KBM-7 (cell line): ENCODE measurements around the gene LHX1.

Experiments used
- DNase-seq: peaks from one replicate; pipeline ENCODE4 v3.0.0-alpha.2; 2015
- in situ Hi-C: fragments of 300-500 bp; cut with MboI; formaldehyde crosslinking; loops from 2 replicates; pipeline ENCODE4 v1.14.3; 2020; ENCODE audit warnings: low sequenced_read_pairs, low pct_unique_long_range_greater_than_20kb, mixed read lengths

The LHX1 gene

DNA sequence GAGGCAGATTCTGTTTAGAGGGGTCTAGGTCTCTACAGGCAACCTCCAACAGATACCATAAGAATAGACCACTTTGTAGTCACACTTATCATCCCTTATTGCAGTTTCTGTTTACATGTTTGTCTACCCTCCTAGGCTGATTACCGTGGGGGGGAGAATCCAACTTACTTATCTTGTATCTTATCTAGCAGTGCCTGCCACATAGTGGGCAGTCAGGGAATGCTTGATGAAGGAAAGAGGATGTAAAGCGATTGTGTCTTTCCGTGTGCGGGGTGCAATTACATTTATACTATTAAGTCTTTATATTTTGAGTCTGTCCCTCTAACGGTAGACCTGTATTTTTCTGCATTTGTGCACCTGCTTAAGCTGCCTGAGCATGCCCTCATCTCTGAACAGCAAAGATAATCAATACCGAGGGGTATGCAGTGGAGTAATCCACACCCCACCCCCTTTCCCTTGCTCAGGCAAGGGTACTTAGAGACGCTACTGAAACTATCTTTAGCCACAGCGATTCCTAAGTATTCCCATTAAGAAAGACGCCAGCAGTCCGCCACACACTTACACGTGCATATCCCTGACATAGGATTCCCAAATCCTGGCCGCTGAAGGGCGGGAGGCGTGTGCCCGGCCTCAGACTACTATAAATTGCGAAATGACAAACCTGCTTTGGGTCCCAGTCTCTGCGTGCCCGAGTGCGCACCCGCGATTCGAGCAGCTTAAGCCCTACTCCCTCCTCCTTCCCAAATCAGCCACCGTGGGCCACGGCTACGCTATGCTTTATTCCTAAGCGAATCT, 10.8 kb downstream of the LHX1 start:
- DNase-seq = peak; percentile 11
- in situ Hi-C loops = no loop called here

DNA sequence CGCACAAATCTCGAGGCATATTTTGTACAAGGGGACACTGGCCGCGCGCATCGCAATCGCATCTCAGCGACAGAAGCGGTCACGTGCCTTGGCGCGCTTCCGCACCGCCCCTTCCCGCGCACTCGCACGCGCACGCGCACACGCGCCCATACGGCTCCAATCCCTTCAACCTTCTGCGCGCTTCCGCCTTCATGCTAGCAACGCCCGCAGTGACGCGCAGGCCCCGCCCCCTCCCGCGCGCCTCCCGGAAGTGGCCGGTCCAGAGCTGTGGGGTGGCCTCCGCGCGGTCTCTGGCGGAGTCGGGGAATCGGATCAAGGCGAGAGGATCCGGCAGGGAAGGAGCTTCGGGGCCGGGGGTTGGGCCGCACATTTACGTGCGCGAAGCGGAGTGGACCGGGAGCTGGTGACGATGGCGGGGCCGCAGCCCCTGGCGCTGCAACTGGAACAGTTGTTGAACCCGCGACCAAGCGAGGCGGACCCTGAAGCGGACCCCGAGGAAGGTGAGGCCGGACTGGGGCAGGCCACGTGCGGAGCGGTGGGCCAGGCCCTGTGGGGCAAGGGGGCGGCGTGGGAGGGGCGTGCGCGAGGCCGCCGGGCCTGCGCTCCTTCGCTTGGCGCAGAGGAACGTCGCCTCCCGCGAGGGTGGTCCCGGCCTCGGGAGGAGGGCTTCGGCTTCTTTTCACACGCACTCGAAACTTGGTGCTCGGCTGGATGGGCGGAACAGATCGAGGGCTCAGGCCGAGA, 11.6 kb downstream of the LHX1 start, which contains the start of gene AATF:
Gene AATF, plus strand, starts transcription at position 238 of the 744 bp plus-strand sequence. Its CDS starts 172 bp downstream, at position 410.
- DNase-seq = peak; percentile 98
- in situ Hi-C loops = no loop called here

DNA sequence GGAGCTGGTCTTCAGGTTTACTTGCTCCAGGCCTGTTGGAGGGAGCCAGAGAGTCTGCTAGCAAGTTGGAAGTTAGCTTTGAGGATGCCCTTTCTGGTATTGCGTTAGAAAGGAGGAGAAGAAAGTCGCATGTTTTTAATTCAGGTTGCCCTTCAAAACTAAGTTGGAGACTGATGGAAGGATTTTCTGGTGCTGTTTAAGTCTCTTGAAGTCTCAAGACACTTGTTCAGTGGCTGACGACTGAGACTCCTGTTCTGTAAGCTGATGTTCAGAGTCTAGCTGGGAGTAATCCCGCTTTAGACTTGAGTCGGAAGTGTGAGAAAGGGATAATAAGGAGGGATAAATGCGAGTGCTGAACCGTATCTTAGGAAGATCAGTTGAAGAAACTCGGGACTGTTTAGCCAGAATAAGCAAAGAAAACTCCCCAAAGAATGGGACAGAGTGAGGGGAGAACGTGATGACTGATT, 12.2 kb downstream of the LHX1 start:
- in situ Hi-C loops = no loop called here
- DNase-seq = no peak

DNA sequence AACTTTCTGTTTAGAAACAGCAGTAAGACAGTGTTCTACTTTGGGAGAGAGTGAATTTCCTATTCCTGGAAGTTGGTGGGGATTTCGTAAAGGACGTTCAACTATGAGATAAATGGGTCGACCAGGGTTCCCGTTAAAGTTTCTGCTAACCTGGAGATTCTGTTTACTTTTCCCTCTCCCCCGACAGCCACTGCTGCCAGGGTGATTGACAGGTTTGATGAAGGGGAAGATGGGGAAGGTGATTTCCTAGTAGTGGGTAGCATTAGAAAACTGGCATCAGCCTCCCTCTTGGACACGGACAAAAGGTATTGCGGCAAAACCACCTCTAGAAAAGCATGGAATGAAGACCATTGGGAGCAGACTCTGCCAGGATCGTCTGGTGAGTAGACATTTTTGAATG, 12.8 kb downstream of the LHX1 start:
- in situ Hi-C loops = no loop called here
- DNase-seq = no peak

DNA sequence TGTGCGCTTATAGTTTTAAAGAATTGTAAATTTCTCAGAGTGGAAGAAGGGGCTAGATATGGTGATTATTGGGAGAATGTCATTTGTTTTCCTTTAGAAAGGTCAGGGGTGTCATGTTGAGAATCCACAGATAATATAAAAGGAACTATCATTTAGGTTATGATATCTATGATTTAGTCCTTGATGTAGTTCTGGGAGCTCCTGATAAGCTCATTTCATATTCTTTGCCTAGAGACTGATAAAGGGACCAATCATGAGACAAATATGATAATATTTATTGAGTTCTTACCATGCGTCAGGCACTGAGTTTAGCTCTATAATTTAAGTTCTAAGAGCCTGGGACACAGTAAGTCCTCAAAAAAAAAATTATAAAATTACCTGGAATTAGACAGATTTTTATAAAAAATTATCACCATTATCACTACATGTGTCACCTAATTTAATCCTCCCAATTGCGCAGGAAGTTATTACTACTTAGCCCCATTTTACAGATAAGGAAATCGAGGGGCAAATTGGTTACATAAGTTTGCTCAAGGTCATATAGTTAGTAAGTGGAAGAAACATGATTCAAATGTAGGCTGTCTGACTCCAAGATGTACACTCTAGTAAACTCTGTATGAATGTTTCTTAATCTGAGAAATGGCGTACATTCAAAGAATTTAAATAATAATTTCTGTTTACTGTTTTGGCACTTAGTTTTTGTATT, 14.0 kb downstream of the LHX1 start:
- no peak for DNase-seq
- in situ Hi-C loops = no loop called here

DNA sequence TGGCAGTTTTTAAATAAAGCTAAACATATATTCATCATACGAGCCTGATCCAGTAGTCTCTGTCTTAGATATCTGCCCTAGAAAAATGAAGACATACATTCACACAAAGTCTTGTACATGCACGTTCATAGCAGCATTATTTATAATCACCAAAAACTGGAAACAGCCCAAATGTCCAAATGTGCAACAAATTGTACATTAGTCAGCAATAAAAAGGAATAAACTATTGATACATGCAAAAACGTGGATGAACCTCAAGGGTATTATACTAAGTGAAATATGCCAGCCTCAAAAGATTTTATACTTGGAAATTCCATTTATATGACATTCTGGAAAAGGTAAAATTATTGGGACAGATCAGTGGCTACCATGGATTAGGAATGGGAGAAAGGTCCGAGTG, 34.2 kb downstream of the LHX1 start:
- no peak for DNase-seq
- in situ Hi-C loops = no loop called here

DNA sequence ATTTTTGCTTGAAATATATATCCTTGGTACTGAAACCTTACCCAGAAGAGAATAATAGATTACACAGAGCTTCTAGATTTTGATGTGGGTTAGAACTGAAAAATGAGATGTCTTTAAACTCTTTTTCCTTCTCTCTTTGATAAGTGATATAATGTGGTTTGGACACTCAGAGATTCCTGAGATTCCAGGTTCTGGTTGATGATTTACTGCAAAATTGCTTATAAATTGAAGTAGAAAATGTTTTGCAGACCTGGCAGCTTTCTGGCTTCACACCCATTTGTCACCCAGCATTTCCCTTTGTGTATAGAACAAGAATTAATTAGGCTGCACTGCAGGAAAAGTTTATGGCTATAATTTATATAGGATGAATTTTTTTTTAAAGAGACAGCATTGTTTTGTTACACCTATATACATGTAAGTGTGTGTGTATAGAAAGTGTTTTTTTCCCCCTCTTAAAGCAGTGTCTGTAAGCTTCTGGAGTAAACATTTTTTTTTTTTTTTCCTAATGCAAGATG, 35.0 kb downstream of the LHX1 start:
- DNase-seq = no peak
- in situ Hi-C loops = no loop called here

DNA sequence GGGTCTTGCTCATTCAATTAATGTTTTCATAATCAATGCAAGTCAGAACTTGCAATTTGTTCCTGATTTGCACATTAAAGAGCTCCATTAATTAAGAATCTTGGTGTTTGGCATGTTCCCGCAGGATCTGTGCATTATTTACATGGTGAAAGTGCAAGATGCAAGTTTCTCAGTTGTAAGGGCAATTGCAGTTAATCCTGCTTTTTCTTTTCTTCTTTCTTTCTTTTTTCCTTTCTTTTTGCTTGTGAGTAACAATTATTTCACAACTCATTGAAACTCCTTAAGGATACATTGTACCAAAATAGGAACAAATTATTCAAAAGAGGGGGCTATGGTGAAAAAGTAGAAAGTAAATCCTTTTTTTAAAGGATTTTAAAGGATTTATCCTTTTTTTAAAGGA, 35.6 kb downstream of the LHX1 start:
- in situ Hi-C loops = no loop called here
- DNase-seq = no peak

DNA sequence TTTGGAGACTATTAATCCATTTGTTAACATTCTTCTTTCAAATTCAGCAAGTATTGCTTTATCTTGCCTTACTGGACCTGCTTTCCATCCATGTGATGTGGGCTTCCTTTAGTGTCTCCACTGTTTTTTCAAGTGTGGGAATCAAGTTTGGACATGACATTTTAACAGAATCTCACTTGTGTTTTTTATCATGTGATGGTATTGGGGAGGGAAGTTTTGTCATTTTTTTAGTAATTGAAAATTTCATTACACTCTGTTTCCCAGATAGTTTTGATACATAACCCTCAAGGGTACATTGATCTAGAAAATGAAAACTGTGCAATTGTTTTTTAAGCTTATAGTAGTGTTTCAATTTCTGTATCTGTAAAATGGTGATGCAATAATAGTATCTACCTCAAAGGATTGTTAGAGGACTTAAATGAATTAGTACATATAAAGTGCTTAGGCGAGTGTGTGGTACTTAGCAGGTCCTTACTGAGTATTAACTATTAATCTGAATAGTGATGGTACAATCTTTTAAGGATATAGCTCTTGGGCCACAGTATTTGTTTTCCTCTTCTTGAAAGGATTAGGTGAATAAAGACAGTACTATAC, 38.7 kb downstream of the LHX1 start:
- in situ Hi-C loops = no loop called here
- no peak for DNase-seq

DNA sequence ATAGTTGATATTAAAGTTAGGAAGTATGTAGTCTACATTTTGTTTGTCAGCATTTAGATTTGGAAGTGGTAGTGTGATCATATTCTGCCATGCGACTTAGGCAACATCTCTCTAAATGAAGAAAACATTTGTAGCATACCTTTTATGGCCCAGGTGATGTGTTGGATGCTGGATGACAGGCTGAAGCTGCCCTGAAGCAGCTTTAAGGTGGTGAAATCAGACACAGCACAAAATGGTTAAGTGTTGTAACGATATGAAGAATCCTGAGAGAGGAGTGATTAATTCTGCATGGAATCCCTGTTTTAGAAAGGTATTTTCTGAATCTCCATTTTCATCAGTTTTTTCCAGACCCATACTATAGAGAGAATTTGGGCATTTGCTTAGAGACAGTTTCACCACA, 39.8 kb downstream of the LHX1 start:
- no peak for DNase-seq

DNA sequence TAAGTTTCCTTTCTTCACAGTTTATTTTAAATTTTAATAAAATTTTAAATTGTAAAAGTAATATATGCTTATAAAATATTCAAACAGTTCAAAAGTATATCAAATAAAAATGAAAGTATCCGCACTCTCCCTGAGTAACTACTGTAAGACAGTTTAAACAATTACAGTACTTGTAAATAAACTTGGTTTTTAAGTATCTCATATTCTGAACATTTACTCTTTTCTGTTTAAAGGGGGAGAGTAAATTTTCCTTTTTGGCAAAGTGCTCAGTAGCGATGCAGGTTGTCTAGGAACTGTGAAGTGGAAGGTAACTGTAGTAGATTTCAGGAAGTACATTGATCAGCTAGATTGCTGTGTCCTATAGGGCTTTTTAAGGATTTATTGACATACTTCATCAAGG, 40.3 kb downstream of the LHX1 start:
- in situ Hi-C loops = no loop called here
- no peak for DNase-seq

More for the DNA sequence above, 39.8 kb downstream of the LHX1 start:
- in situ Hi-C loops = no loop called here

DNA sequence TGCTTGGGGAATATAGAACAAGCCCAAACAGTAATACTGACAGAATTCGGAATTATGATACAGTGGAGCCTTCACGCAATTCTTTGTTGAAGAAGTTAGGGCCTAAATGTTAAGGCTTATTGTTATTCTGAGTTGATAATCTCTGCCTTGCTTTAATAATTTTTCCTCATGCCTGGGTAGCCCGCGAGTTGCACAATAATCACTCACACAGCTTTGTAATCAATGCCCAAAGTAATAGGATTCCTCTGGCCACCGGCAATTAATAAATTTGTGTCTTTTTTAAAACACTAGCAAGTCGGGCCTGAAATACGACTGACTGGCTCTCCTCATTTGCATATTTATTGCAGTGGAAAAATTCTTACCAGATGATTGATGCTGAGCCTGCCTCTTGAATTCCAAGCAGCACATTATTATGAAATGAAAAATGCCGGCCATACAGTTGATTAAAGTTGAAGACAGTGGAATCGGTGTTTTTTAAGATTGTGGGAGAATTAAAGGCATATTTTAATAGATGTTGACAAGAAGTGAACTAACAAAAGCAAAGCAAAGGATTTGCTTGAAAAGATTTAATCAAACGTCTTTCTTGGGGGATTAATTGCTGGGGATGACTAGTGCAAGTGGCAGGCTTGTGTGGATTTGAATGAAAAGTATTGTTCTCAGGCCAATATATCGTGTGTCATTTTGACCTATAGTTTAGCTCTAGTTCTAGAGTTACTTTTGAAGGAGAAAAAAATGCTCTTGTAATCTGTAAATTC, 41.7 kb downstream of the LHX1 start:
- in situ Hi-C loops = no loop called here
- DNase-seq = no peak

DNA sequence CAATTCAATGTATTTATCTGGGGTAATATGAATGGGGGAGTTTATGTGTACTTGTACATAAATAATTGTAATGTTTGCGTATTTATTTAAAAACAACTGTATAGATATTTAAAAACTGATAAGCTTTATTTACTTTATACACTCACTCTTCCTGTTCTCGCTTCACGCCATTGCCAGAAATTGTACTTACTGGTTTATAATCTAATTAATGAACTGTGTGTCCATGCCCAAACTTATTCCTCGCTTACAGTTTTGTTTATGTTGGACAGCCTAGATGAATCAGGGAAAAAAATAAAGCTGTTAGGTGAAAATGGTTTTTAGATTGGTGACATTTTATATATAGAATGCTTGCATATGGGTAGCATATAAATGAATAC, 42.3 kb downstream of the LHX1 start:
- in situ Hi-C loops = no loop called here
- DNase-seq = no peak

DNA sequence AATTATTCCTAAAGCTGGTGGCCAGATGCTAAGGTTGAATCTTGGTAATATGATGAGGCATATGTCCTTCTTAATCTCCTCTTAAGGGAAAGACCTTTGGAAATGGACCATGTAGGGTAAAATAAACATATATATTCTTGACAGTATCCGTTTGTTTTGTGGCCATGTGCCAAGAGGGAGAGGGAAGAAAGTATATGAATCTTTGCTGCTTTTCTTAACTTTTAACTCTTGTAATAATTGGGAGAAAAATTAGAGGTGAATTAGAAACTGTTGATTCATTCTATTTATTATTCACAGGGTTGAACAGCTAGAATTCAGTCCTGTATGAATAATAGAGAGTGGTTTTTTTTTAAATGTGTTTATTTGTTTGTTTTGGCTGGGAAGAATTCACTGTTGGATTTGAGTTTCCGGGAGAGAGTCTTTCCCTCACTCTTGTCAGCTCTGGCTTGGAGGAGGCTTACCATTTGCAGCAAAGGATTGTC, 43.0 kb downstream of the LHX1 start:
- in situ Hi-C loops = no loop called here
- no peak for DNase-seq

DNA sequence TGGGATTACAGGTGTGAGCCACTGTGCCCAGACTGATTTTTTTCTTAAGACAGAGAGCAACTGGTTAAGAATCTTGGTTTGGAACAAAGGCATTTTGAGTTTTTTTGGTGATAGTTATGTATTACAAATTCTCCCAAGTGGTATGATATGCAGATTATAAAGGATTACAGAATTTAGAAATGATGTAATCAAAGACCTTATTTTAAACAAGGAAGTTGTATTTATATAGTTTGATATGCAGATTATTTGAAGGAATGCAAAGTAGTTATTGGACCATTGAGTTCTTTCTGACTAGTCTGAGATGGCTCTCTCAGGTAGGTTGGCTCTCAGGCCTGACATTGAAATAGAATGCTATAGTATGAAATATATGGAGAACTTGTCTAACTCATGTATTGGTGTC, 46.3 kb downstream of the LHX1 start:
- in situ Hi-C loops = no loop called here

DNA sequence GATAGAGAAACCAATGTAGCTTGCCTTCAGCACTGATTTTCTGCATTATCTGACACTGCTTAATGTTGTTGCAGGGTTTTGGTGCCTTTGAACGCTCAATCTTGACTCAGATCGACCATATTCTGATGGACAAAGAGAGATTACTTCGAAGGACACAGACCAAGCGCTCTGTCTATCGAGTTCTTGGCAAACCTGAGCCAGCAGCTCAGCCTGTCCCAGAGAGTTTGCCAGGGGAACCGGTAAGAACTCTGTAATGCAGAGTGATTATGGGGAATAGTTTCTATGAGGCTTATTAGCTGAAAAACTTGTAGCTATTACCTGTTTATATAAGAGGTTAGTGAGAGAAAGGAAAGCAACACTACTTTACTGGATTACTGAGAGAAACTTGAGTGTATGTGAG, 51.9 kb downstream of the LHX1 start:
- in situ Hi-C loops = no loop called here
- no peak for DNase-seq

More for the DNA sequence above, 46.3 kb downstream of the LHX1 start:
- DNase-seq = no peak

DNA sequence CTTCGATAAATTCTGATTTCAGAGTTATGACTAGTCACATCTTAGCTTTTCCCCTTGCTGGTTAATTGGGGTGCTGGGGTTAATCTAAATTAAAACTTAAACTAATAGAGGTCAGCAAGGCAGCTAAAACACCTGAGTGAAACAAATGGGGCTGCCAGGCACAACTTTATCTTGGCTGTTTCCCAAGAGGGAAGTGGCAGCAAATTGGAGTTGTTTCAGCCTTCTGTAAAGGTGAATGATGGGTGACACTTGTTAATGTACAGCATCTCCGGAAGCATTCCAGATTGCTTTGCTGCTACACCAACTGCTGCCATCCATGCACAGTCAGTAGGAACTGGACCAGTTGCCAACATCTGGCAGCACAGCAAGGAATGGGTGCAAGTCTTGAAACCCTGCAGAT, 55.4 kb downstream of the LHX1 start:
- in situ Hi-C loops = no loop called here
- DNase-seq = no peak

DNA sequence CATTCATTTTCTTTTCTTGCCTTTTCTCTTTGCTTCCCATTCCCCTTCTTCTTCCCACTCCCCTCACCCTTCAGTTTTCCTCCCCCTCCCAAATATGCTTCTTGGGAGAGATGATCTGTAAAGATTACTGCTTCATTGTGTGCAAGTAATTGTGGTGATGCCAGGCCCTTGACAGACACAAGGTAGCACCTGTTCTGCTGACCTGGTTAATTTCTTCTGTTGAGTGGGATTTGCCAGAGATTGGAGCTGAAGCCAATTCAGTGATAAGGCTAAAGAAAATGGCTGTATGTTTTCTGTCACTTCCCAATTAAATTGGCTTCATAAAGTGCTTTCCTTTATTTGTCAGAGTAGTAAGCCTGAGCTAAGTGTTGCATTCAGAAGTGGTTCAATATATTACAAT, 56.0 kb downstream of the LHX1 start:
- DNase-seq = no peak
- in situ Hi-C loops = no loop called here
